ENCODE results near the gene ULK4.

The ULK4 gene

DNA sequence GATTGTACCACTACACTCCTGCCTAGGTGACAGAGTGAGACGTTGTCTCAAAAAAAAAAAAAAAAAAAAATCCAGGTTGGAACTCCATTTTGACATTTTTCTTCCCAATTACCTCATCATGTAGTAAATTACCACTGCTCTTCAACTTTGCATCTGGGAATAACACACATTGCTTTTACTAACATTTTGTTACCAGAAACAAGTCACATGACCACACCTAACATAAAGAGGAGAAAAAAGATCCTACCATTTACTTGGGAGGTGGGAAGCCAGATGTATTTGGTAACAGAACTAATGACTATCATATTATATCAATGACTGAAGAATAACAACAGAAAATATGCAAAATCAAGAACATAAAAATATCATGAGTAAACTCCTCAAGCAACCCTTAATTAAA lies 49.6 kb downstream of the ULK4 start:
- Histone ChIP-seq H3K36me3 (no peaks in the 10 kb centered on the region), H3K27me3 (no peaks in the 10 kb centered on the region), H3K4me1 (ENCODE audit: control insufficient read depth in 1 of 2, insufficient read depth in 1 of 2, low read depth in 1 of 2, low read length in 1 of 2) (no peaks in the 10 kb centered on the region), H3K4me3 (ENCODE audit: low read depth in 1 of 2, low read length in 1 of 2) (no peak overlapping the region), H3K27ac (no peak overlapping the region), H3K9me3 (no peaks in the 10 kb centered on the region)
- TF ChIP-seq, protein P1, sequence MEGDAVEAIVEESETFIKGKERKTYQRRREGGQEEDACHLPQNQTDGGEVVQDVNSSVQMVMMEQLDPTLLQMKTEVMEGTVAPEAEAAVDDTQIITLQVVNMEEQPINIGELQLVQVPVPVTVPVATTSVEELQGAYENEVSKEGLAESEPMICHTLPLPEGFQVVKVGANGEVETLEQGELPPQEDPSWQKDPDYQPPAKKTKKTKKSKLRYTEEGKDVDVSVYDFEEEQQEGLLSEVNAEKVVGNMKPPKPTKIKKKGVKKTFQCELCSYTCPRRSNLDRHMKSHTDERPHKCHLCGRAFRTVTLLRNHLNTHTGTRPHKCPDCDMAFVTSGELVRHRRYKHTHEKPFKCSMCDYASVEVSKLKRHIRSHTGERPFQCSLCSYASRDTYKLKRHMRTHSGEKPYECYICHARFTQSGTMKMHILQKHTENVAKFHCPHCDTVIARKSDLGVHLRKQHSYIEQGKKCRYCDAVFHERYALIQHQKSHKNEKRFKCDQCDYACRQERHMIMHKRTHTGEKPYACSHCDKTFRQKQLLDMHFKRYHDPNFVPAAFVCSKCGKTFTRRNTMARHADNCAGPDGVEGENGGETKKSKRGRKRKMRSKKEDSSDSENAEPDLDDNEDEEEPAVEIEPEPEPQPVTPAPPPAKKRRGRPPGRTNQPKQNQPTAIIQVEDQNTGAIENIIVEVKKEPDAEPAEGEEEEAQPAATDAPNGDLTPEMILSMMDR (IDR thresholded peaks at IDR 0.05): no peak

DNA sequence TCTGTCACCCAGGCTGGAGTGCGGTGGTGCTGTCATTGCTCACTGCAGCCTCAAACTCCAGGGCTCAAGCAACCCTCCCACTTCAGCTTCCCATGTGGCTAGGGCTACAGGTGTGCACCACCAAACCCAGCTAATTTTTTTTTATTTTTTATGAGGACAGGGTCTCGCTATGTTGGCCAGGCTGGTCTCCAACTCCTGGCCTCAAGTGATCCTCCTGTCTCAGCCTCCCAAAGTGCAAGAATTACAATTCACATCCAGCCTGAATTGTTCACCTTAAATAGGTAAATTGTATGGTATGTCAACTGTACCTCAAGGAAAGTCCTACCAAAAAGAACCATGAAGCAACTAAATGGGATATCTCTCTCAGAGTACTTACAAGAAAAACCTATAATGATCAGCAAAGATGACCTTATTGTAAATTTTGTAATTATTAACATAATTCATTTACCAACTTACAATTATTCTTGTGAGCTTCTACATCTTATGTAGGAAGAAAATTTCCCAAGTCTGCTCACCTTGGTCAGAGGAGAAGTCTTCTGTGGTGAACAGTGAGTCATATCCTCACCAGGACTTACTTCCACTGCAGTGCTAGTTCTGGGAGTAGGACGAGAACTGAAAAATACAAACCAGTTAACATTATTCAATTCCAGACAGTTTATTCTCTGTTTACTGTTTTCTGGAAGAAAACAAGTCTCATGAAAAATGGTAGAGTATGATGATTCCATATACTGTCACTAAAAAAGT lies 54.4 kb downstream of the ULK4 start:
- no peaks in the 10 kb centered on the region for H3K36me3 ChIP-seq
- no peaks in the 10 kb centered on the region for H3K9me3 ChIP-seq
- no peak overlapping the region for H3K27ac ChIP-seq
- H3K4me3 ChIP-seq (ENCODE audit: low read depth in 1 of 2, low read length in 1 of 2): no peak overlapping the region
- no peaks in the 10 kb centered on the region for H3K4me1 ChIP-seq (ENCODE audit: control insufficient read depth in 1 of 2, insufficient read depth in 1 of 2, low read depth in 1 of 2, low read length in 1 of 2)
- TF ChIP-seq, protein P1 (IDR thresholded peaks at IDR 0.05): no peak
- no peaks in the 10 kb centered on the region for H3K27me3 ChIP-seq

DNA sequence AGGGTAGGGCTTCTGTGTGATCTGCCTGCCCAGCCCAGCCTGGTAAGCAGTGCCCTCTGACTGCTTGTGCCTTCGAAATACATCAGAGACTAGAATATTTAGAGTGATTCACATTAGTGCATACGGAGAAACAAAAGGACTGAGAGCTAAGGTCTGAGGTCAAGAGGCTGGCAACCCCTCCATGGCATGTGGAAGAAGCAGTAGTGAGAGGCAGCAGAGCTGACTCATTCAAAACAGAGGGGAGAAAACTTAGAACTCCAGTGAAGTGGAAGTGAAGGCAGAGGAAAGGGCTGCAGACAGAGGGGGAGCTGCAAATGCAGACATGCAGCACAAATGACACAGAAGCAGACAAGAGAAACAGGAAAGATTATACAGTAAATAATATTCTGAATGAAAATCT lies 61.6 kb downstream of the ULK4 start:
- Histone ChIP-seq H3K4me1 (ENCODE audit: control insufficient read depth in 1 of 2, insufficient read depth in 1 of 2, low read depth in 1 of 2, low read length in 1 of 2) (no peaks in the 10 kb centered on the region), H3K9me3 (no peaks in the 10 kb centered on the region), H3K4me3 (ENCODE audit: low read depth in 1 of 2, low read length in 1 of 2) (no peak overlapping the region), H3K27ac (no peak overlapping the region), H3K36me3 (no peaks in the 10 kb centered on the region), H3K27me3 (no peaks in the 10 kb centered on the region)
- TF ChIP-seq, protein P1 (IDR thresholded peaks at IDR 0.05): no peak

DNA sequence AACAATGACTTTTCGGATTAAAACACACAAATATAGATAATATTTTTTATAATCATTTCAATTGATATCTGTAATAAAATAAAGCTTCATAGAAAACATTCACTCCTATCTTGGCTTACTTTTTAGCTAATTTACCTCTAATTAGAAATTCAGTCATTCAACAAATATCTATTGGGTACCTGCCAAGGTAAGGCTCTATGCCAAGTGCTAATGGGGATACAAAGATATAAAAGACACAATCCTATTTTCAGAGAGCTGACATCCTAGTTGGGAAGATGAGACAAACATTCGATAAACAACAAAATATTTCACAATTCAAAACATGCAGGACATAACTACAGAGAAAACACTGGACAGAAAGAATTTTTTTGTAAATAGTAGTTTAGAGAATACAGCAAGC lies 63.3 kb downstream of the ULK4 start:
- H3K4me1 ChIP-seq (ENCODE audit: control insufficient read depth in 1 of 2, insufficient read depth in 1 of 2, low read depth in 1 of 2, low read length in 1 of 2): no peaks in the 10 kb centered on the region
- H3K4me3 ChIP-seq (ENCODE audit: low read depth in 1 of 2, low read length in 1 of 2): no peak overlapping the region
- H3K9me3 ChIP-seq: no peaks in the 10 kb centered on the region
- H3K27me3 ChIP-seq: no peaks in the 10 kb centered on the region
- no peaks in the 10 kb centered on the region for H3K36me3 ChIP-seq
- TF ChIP-seq, protein P1 (IDR thresholded peaks at IDR 0.05): no peak
- no peak overlapping the region for H3K27ac ChIP-seq

DNA sequence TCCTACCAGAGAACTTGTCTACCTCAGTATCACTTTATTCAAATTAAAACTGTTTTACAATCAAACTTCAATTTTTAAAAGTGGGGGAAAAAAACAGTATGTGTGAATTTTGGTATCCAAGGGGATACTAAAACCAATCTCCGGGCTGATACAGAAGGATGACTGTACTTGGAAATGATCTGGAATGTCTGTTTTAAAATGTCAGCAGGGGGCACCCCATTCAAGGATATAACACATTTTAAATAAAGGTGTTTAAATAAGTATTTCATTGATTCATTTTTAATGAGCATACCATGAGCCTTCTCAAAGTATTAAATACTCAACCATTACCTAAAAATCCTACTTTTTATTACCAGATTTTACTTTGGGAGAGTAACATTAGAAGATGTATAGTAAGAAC lies 67.9 kb downstream of the ULK4 start:
- Histone ChIP-seq H3K4me1 (ENCODE audit: control insufficient read depth in 1 of 2, insufficient read depth in 1 of 2, low read depth in 1 of 2, low read length in 1 of 2) (no peaks in the 10 kb centered on the region), H3K27ac (no peak overlapping the region), H3K36me3 (no peaks in the 10 kb centered on the region), H3K4me3 (ENCODE audit: low read depth in 1 of 2, low read length in 1 of 2) (no peak overlapping the region), H3K27me3 (no peaks in the 10 kb centered on the region), H3K9me3 (peaks cover 7% of the 10 kb centered on the region)
- TF ChIP-seq, protein P1 (IDR thresholded peaks at IDR 0.05): no peak

Data from neutrophil (primary cell).